ENCODE measurements around the gene SIAH1. TPM values are rescaled to one million over a fixed set of nuclear protein-coding genes. Genes with fewer than 3 reads are reported as not detected.
A peak's percentile ranks its signal among the peaks of the same experiment; 100 is the strongest.

SIAH1 gene
- total RNA-seq, 1 donor from 2014 or later = 73.9 TPM

GRCh38 chr16:48353565-48354163 is 31.5 kb downstream of the SIAH1 start:
- Histone ChIP-seq H3K4me1 (no peaks in the 10 kb centered on the region), H3K4me3 (no peak overlapping the region), H3K9me3 (ENCODE audit: low read depth) (no peaks in the 10 kb centered on the region), H2AFZ (replicated peaks) (no peak overlapping the region), H3K79me2 (ENCODE audit: low read depth) (peaks cover 50% of the 10 kb centered on the region), H3K9ac (no peak overlapping the region), H3K4me2 (no peak overlapping the region), H3K27ac (no peak overlapping the region), H3K36me3 (no peaks in the 10 kb centered on the region), H3K27me3 (no peaks in the 10 kb centered on the region), H4K20me1 (ENCODE audit: low read depth) (peaks cover 11% of the 10 kb centered on the region), H3F3A (ENCODE audit: low read depth) (no peaks in the 10 kb centered on the region)
- H3K9me3 Mint-ChIP-seq = peaks cover 4% of the 10 kb centered on the region
- TF ChIP-seq, protein P1, sequence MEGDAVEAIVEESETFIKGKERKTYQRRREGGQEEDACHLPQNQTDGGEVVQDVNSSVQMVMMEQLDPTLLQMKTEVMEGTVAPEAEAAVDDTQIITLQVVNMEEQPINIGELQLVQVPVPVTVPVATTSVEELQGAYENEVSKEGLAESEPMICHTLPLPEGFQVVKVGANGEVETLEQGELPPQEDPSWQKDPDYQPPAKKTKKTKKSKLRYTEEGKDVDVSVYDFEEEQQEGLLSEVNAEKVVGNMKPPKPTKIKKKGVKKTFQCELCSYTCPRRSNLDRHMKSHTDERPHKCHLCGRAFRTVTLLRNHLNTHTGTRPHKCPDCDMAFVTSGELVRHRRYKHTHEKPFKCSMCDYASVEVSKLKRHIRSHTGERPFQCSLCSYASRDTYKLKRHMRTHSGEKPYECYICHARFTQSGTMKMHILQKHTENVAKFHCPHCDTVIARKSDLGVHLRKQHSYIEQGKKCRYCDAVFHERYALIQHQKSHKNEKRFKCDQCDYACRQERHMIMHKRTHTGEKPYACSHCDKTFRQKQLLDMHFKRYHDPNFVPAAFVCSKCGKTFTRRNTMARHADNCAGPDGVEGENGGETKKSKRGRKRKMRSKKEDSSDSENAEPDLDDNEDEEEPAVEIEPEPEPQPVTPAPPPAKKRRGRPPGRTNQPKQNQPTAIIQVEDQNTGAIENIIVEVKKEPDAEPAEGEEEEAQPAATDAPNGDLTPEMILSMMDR (IDR thresholded peaks at IDR 0.05) = peak; percentile 89
- TF ChIP-seq EZH2phosphoT487 (IDR thresholded peaks at IDR 0.05) (no peak), EZH2 (IDR thresholded peaks at IDR 0.05) (no peak)
- H3K27me3 Mint-ChIP-seq (ENCODE audit: insufficient read depth, low read depth) = no peaks in the 10 kb centered on the region
- peaks cover 4% of the 10 kb centered on the region for H3K4me1 Mint-ChIP-seq
- peak overlapping the region; percentile 31 for H3K27ac Mint-ChIP-seq
- H3K4me3 Mint-ChIP-seq = no peak overlapping the region
- H3K36me3 Mint-ChIP-seq = peaks cover 40% of the 10 kb centered on the region
- DNase-seq (ENCODE audit: low spot score) = peak; percentile 79

DNA sequence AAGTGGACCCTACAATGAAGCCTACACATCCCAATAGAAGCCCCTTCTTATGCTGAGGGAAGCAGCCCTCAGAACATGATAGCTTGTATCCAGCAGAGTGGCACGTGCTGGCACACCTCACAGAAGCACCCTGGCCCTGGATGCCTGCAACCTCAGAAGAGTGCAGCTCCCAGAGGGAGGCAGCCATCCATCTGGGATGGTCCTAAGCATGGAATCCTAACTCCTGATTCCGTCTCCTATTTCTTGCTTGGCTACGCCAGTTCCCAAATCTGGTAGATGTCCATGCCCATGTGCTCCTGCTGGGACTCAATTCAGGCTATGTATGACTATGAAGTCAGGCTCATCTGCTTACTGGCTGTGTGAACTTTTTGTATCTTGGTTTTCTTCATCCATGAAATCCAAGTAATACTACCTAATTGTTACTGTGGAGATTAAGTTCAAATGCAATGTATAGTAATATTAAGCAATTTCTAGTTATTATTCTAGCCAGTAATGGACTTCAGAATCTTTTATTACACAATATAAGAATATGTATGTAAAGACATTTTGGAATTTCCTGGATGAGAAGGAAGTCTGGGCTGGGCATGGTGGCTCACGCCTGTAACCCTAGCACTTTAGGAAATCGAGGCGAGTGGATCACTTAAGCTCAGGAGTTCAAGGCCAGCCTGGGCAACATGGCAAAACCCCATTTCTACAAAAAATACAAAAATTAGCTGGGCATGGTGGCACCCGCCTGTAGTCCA is 32.4 kb downstream of the SIAH1 start:
- H2AFZ ChIP-seq (replicated peaks) = no peak overlapping the region
- no peak overlapping the region for H3K27ac ChIP-seq
- H3K4me1 Mint-ChIP-seq = peaks cover 9% of the 10 kb centered on the region
- DNase-seq (ENCODE audit: low spot score) = no peak
- peaks cover 36% of the 10 kb centered on the region for H3K36me3 Mint-ChIP-seq
- H3K9me3 ChIP-seq (ENCODE audit: low read depth) = no peaks in the 10 kb centered on the region
- no peak overlapping the region for H3K4me3 ChIP-seq
- H3K4me1 ChIP-seq = no peaks in the 10 kb centered on the region
- no peak overlapping the region for H3K4me3 Mint-ChIP-seq
- H3K9me3 Mint-ChIP-seq = peaks cover 4% of the 10 kb centered on the region
- peaks cover 5% of the 10 kb centered on the region for H4K20me1 ChIP-seq (ENCODE audit: low read depth)
- H3K79me2 ChIP-seq (ENCODE audit: low read depth) = peaks cover 42% of the 10 kb centered on the region
- no peak for TF ChIP-seq EZH2 (IDR thresholded peaks at IDR 0.05)
- TF ChIP-seq EZH2phosphoT487 (IDR thresholded peaks at IDR 0.05) = no peak
- TF ChIP-seq, protein P1 (IDR thresholded peaks at IDR 0.05) = no peak
- no peak overlapping the region for H3K4me2 ChIP-seq
- no peaks in the 10 kb centered on the region for H3K27me3 Mint-ChIP-seq (ENCODE audit: insufficient read depth, low read depth)
- no peaks in the 10 kb centered on the region for H3K27me3 ChIP-seq
- no peaks in the 10 kb centered on the region for H3F3A ChIP-seq (ENCODE audit: low read depth)
- no peaks in the 10 kb centered on the region for H3K36me3 ChIP-seq
- H3K9ac ChIP-seq = no peak overlapping the region
- H3K27ac Mint-ChIP-seq = no peak overlapping the region

DNA sequence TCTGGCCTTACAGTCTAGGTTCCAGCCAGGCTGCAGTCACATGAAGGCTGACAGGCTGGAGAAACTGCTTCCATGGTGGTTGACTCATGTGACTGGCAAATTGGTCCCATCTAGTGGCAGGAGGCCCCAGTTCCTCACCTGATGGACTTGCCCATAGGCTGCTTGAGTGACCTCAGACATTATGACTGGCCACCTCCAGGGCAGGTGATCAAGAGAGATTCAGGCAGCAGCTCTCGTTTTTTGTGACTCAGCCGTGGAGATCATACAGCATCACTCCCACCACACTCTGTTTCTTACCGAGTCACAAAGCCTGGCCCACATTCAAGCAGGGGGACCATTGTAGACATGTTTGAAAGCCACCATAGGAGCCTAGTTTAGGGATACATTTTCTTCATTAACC is 34.5 kb downstream of the SIAH1 start:
- no peaks in the 10 kb centered on the region for H3K27me3 Mint-ChIP-seq (ENCODE audit: insufficient read depth, low read depth)
- Histone ChIP-seq H2AFZ (replicated peaks) (no peak overlapping the region), H3K9ac (no peak overlapping the region), H3F3A (ENCODE audit: low read depth) (no peaks in the 10 kb centered on the region), H3K79me2 (ENCODE audit: low read depth) (peaks cover 23% of the 10 kb centered on the region), H3K27me3 (no peaks in the 10 kb centered on the region), H3K4me1 (no peaks in the 10 kb centered on the region), H3K4me3 (no peak overlapping the region), H3K9me3 (ENCODE audit: low read depth) (no peaks in the 10 kb centered on the region), H3K4me2 (no peak overlapping the region), H3K36me3 (no peaks in the 10 kb centered on the region), H3K27ac (no peak overlapping the region), H4K20me1 (ENCODE audit: low read depth) (peaks cover 5% of the 10 kb centered on the region)
- TF ChIP-seq, protein P1 (IDR thresholded peaks at IDR 0.05) = no peak
- TF ChIP-seq EZH2 (IDR thresholded peaks at IDR 0.05) (no peak), EZH2phosphoT487 (IDR thresholded peaks at IDR 0.05) (no peak)
- no peak overlapping the region for H3K27ac Mint-ChIP-seq
- DNase-seq (ENCODE audit: low spot score) = no peak
- no peak overlapping the region for H3K4me3 Mint-ChIP-seq
- H3K4me1 Mint-ChIP-seq = peaks cover 10% of the 10 kb centered on the region
- peaks cover 33% of the 10 kb centered on the region for H3K36me3 Mint-ChIP-seq
- H3K9me3 Mint-ChIP-seq = peaks cover 4% of the 10 kb centered on the region
